HFFc6 (cell line): ENCODE data around the gene FAM234B. TPM values are rescaled to one million over a fixed set of nuclear protein-coding genes. Genes with fewer than 3 reads are reported as not detected.

Experiments used
- DNase-seq: peaks from one replicate; pipeline ENCODE4 v3.0.0-alpha.2; 2018
- H3K27ac Mint-ChIP-seq: 2 replicates; pipeline ENCODE4 v1.8.0; 2020; ENCODE audit warnings: mild to moderate bottlenecking, mixed read lengths
- H3K27me3 Mint-ChIP-seq: 2 replicates; pipeline ENCODE4 v1.8.0; 2021; ENCODE audit warnings: mild to moderate bottlenecking, moderate library complexity, mixed read lengths; ENCODE audit not compliant: insufficient read depth
- H3K36me3 Mint-ChIP-seq: 2 replicates; pipeline ENCODE4 v1.8.0; 2021; ENCODE audit warnings: low read depth, mixed read lengths
- H3K4me1 Mint-ChIP-seq: 2 replicates; pipeline ENCODE4 v1.8.0; 2020; ENCODE audit warnings: low read depth, mixed read lengths
- H3K4me3 Mint-ChIP-seq: 2 replicates; pipeline ENCODE4 v1.8.0; 2020; ENCODE audit warnings: mild to moderate bottlenecking, moderate library complexity, mixed read lengths
- H3K9me3 Mint-ChIP-seq: 2 replicates; pipeline ENCODE4 v1.8.0; 2020; ENCODE audit warnings: mild to moderate bottlenecking, mixed read lengths
- long read RNA-seq: library from polyadenylated mRNA; unstranded; transcript quantifications from one replicate; pipeline ENCODE4 v2.0.0, GENCODE V29; 2019
- total RNA-seq, 6 experiments: library from RNA; stranded (reverse); fragmentation: NEBNext Ultra II Directional; extraction: Animal tissue kit (Norgen Biotek cat#: 25700); gene quantifications; 2 replicates in 1 of 6; 3 replicates in 5 of 6; pipeline ENCODE4 v1.2.3, GENCODE V29; 2021
- TF ChIP-seq, protein P1 (sequence below): fragments of 200-600 bp; sonication (generic); IDR thresholded peaks from 2 replicates; pipeline ENCODE4 v1.5.0; 2021; ENCODE audit warnings: antibody characterized with exemption, mild to moderate bottlenecking

The FAM234B gene, protein sequence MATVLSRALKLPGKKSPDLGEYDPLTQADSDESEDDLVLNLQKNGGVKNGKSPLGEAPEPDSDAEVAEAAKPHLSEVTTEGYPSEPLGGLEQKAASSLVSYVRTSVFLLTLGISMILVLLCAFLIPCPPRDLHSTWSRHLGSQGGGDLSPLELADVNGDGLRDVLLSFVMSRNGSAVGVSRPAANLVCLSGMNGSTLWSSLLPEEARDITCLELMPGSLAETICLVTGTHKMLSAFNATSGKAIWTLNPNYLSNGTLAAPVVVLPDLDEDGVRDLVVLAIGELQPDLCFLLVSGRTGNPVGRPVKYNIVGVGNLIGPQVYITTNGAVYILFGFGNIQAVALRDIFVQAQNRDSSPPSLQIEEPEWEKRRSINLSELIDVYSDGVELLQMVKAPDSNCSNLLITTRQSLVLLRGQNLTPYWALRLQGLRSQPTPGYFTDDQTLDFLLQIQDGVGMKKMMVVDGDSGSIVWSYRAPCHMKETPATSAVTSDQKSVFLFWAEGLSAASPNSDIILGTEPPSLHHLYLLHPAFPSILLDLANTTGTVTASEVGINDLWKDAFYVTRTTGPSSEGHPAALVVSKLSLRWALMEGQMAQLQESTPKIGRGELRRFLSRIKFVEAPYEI
- 1 to 10 TPM; 3.0 to 4.6 (median 3.7) TPM for total RNA-seq
- long read RNA-seq, partial matches to known transcripts: 0 of 5 reads
- long read RNA-seq, other reads (novel, unspliced or antisense): 5 of 5 reads

DNA sequence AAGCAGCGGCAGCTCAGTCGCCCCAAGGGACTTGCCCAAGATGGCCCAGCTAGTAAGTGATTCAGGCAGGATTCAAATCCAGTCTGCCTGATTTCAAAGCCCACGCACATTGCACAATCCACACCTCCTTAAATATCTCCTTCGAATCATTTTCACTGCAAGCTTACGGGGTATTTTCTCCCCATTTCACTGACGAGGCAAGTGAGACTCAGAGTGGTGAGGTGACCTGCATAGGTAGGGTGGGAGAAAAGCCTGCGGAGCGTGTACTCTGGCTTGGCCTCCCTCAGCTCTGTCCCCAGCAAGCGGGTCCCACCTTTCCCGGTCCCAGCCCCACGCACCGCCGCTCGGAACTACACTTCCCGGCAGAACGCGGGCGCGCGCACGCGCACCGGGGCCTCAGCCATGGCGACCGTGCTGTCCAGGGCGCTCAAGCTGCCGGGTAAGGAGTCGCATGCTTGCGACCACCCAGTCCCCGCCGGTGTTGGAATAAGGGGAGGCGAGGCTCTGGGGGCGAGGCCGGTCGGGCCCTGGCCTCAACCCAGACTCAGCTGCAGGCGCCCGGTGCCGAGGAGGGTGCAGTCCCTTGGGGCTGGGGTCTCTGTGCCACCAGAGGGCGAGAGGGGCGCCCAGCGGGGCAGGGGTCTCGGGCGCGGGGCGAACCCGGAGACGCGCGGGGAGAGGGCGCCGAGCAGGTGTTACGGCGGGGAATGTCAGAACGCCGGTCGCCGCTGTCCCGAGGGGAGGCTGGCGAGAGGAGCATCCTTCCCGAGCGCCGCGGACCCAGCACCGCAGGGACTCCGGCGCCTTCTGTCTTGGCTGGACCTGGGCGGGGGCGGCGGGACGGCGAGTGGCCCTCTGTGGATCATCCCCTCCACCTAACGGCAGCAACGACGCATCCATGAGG lies at the start of gene FAM234B:
Gene FAM234B, plus strand, starts transcription at position 380 of the 904 bp plus-strand sequence. Its CDS starts 23 bp downstream, at position 403.
- Mint-ChIP-seq H3K27ac (no peak within 1 kb of the TSS), H3K4me1 (peaks cover 13% of the 10 kb centered on the region; the same call in 1 of the 2 replicates), H3K27me3 (0 out of 2 replicates have a peak, but pooled peaks cover 2% of the 10 kb centered on the region), H3K36me3 (no peaks in the 10 kb centered on the region), H3K4me3 (peak within 1 kb of the TSS; percentile 89), H3K9me3 (no peaks in the 10 kb centered on the region)
- TF ChIP-seq, protein P1, sequence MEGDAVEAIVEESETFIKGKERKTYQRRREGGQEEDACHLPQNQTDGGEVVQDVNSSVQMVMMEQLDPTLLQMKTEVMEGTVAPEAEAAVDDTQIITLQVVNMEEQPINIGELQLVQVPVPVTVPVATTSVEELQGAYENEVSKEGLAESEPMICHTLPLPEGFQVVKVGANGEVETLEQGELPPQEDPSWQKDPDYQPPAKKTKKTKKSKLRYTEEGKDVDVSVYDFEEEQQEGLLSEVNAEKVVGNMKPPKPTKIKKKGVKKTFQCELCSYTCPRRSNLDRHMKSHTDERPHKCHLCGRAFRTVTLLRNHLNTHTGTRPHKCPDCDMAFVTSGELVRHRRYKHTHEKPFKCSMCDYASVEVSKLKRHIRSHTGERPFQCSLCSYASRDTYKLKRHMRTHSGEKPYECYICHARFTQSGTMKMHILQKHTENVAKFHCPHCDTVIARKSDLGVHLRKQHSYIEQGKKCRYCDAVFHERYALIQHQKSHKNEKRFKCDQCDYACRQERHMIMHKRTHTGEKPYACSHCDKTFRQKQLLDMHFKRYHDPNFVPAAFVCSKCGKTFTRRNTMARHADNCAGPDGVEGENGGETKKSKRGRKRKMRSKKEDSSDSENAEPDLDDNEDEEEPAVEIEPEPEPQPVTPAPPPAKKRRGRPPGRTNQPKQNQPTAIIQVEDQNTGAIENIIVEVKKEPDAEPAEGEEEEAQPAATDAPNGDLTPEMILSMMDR: peak; percentile 36
- DNase-seq: peak; percentile 41

DNA sequence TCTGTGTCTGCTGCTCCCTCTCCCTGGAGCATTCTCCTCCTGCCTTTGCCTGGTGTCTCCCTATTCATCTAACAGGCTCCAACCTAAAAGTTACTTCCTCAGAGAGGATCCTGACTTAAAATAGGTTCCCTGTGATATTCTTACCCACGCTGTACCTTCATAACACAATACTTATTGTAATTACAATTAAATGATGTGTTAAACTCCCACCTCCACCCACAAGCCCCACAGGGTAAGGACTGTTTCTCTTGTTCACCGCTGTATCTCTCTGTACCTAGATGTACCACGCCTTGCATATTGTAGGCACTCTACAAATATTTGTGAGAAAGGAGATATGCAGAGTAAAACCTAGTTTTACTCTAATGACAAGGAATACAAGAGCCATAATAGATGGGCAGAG lies 49.1 kb upstream of the FAM234B start:
- no peak for DNase-seq
- H3K4me3 Mint-ChIP-seq: no peak overlapping the region
- TF ChIP-seq, protein P1: no peak
- no peak overlapping the region for H3K27ac Mint-ChIP-seq
- H3K27me3 Mint-ChIP-seq: no peaks in the 10 kb centered on the region; the same call in 1 of the 2 replicates
- H3K4me1 Mint-ChIP-seq: peaks cover 65% of the 10 kb centered on the region
- no peaks in the 10 kb centered on the region for H3K9me3 Mint-ChIP-seq
- H3K36me3 Mint-ChIP-seq: peaks cover 14% of the 10 kb centered on the region

DNA sequence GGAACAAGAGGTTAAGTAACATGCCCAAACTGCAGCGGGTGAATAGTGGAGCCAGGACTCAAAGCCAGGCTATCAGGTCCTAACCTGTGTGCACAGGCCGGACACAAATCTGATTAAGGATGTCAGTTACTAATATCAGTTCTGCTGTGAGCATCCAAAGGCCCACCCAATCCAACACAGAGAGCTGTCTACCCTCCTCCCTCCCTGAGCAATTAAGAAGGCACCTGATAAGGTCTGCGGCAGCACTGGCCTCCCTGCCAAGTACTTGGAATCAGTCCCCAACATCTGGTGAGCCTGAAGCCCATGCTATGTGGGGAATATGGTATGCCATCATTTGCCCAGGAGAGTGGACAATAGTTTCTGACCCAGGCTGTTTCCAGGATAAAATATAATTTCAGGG lies 48.0 kb upstream of the FAM234B start:
- H3K27me3 Mint-ChIP-seq: no peaks in the 10 kb centered on the region; the same call in 1 of the 2 replicates
- TF ChIP-seq, protein P1: no peak
- no peak overlapping the region for H3K4me3 Mint-ChIP-seq
- H3K4me1 Mint-ChIP-seq: peaks cover 63% of the 10 kb centered on the region
- H3K36me3 Mint-ChIP-seq: peaks cover 14% of the 10 kb centered on the region
- no peak overlapping the region for H3K27ac Mint-ChIP-seq
- H3K9me3 Mint-ChIP-seq: no peaks in the 10 kb centered on the region
- DNase-seq: no peak

DNA sequence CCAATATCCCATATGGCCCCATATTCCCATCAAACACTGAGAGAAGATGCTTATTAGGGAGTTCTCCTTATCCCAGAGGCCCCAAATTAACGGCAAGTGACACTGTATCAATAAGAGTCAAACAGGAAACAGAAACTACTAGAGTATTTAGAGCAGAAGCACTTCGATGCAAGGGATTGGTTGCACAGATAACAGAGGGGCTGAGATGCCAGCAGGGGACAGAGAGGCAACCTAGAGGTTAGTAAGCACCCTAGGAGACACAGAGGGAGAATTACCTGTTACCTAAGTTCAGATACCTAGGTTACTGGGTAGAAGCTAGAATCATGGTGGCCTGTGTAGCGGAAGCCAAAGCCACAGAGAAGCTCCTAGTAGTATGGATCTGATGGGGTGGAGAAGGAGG lies 47.0 kb upstream of the FAM234B start:
- no peak for DNase-seq
- Mint-ChIP-seq H3K27me3 (no peaks in the 10 kb centered on the region; the same call in 1 of the 2 replicates), H3K4me3 (peak overlapping the region; percentile 33), H3K9me3 (no peaks in the 10 kb centered on the region), H3K4me1 (peaks cover 59% of the 10 kb centered on the region), H3K27ac (no peak overlapping the region; the same call in 1 of the 2 replicates), H3K36me3 (peaks cover 14% of the 10 kb centered on the region)
- TF ChIP-seq, protein P1: no peak

DNA sequence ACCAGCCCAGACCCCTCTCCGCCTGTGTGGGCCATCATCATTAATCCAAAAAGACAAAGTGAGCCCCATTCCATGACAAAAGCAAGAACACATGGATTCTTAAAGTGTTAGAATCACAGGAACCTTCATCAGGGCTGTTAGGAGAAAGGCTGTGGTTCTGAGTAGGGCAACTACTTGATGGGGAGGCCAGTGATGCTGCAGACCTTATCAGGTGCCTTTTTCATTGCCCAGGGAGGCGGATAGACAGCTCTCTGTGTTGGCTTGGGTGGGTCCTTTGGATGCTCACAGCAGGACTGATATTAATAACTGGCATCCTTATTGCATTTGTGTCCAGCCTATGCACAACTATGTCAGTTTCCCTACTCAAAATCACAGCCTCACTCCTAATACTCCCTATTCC lies 46.4 kb upstream of the FAM234B start:
- Mint-ChIP-seq H3K36me3 (peaks cover 14% of the 10 kb centered on the region), H3K27ac (no peak overlapping the region), H3K4me3 (no peak overlapping the region; the same call in 1 of the 2 replicates), H3K4me1 (peaks cover 59% of the 10 kb centered on the region), H3K9me3 (no peaks in the 10 kb centered on the region), H3K27me3 (no peaks in the 10 kb centered on the region; the same call in 1 of the 2 replicates)
- DNase-seq: no peak
- TF ChIP-seq, protein P1: no peak
